ENCODE data around the gene NFASC. TPM values are rescaled to one million over a fixed set of nuclear protein-coding genes. Genes with fewer than 3 reads are reported as not detected.

NFASC gene
- total RNA-seq, 4 donors from 2014 or later = 7.9 to 68.7 (median 32.7) TPM

- TF ChIP-seq POLR2A (IDR thresholded peaks at IDR 0.05) (no peak), CTCF (IDR thresholded peaks at IDR 0.05) (no peak)
- Histone ChIP-seq H3K27me3 (no peaks in the 10 kb centered on the region), H3K9me3 (no peaks in the 10 kb centered on the region), H3K27ac (no peak overlapping the region), H3K4me1 (peaks cover 0 to 13% of the 10 kb centered on the region in 2 donors), H3K4me3 (no peak overlapping the region), H3K36me3 (no peaks in the 10 kb centered on the region)
- no peak for DNase-seq
- intact Hi-C loops (cut with DNase I; ENCODE audit: low total_unique reads) = no loop called here
Measured at GRCh38 chr1:204869097-204869496, 1.6 kb upstream of the NFASC start.

GRCh38 chr1:204871405-204872037 lies 859 bp downstream of the NFASC start:
- intact Hi-C loops (cut with DNase I; ENCODE audit: low total_unique reads) = no loop called here
- Histone ChIP-seq H3K4me3 (no peak overlapping the region), H3K27me3 (no peaks in the 10 kb centered on the region), H3K36me3 (no peaks in the 10 kb centered on the region), H3K27ac (peak overlapping the region; percentile 30 to 53), H3K9me3 (no peaks in the 10 kb centered on the region), H3K4me1 (peaks cover 0 to 13% of the 10 kb centered on the region in 2 donors)
- no peak for DNase-seq
- no peak for TF ChIP-seq CTCF (IDR thresholded peaks at IDR 0.05)
- no peak for TF ChIP-seq POLR2A (IDR thresholded peaks at IDR 0.05)

GRCh38 chr1:204872262-204872881 lies 1.7 kb downstream of the NFASC start:
- intact Hi-C loops (cut with DNase I; ENCODE audit: low total_unique reads) = no loop called here
- Histone ChIP-seq H3K27me3 (no peaks in the 10 kb centered on the region), H3K9me3 (no peaks in the 10 kb centered on the region), H3K27ac (peak overlapping the region; percentile 30 to 53), H3K4me1 (peaks cover 0 to 13% of the 10 kb centered on the region in 2 donors), H3K4me3 (no peak overlapping the region), H3K36me3 (no peaks in the 10 kb centered on the region)
- TF ChIP-seq CTCF (IDR thresholded peaks at IDR 0.05) (no peak), POLR2A (IDR thresholded peaks at IDR 0.05) (no peak)
- no peak for DNase-seq

- H3K9me3 ChIP-seq = no peaks in the 10 kb centered on the region
- no peak for DNase-seq
- intact Hi-C loops (cut with DNase I; ENCODE audit: low total_unique reads) = no loop called here
- H3K36me3 ChIP-seq = no peaks in the 10 kb centered on the region
- no peak overlapping the region for H3K4me3 ChIP-seq
- no peaks in the 10 kb centered on the region for H3K27me3 ChIP-seq
- TF ChIP-seq CTCF (IDR thresholded peaks at IDR 0.05) (no peak), POLR2A (IDR thresholded peaks at IDR 0.05) (no peak)
- peaks cover 0 to 13% of the 10 kb centered on the region in 2 donors for H3K4me1 ChIP-seq
- H3K27ac ChIP-seq = peak overlapping the region in 1 of 2 donors; percentile 53
Measured at GRCh38 chr1:204873176-204873575, 2.5 kb downstream of the NFASC start.

- no peak overlapping the region for H3K4me3 ChIP-seq
- H3K9me3 ChIP-seq = no peaks in the 10 kb centered on the region
- intact Hi-C loops (cut with DNase I; ENCODE audit: low total_unique reads) = no loop called here
- DNase-seq = no peak
- no peaks in the 10 kb centered on the region for H3K36me3 ChIP-seq
- H3K4me1 ChIP-seq = peaks cover 0 to 15% of the 10 kb centered on the region in 2 donors
- no peaks in the 10 kb centered on the region for H3K27me3 ChIP-seq
- H3K27ac ChIP-seq = peak overlapping the region in 1 of 2 donors; percentile 20
- TF ChIP-seq POLR2A (IDR thresholded peaks at IDR 0.05) (no peak), CTCF (IDR thresholded peaks at IDR 0.05) (no peak)
Measured at GRCh38 chr1:204873714-204874113, 3.1 kb downstream of the NFASC start.
